ENCODE measurements around the gene FAM200B.

The FAM200B gene

DNA sequence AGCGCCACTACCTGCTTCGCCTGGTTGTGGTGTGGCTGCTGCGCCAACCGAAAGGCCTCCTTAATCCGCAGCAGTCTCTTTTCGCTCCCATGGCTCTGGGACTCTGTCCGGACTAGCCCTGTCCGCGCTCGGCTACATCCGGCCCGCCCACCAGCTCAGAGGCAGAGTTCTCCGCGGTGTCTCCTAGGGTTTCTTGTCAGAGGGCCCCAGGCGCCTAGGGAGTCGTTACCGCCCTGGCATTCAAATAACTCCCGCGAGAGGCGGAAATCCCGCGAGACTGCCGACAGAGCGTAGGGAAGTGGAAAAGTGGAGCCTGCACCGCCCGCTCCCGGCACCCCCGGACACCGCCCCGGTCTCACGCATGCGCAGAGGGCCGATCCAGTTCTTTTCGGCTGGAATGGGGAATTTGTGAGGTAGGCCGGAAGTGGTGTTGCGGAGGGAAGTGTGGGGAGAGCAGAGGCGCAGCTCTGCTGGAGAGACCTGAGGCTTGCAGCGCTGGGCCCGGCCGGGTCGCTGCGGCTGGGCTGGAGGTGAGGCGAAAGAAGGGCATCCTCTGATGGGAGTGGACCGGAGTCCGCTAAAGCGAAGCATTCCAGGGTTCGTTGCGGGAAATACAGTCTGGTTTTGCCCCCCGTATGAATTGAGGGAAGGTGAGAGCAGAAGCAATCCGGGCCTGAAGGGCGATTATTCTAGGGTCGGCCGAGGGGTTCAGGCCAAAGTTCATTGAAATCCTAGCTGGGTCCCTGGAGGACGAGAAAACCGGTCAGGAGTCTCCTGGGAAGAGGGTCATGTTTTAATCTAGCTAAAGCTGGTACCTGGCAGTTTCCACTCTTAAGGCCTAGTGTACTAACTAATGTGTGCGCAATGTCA is at the start of gene FAM200B:
TSS of gene FAM200B (plus strand) at position 456 of the 870 bp plus-strand sequence. CDS start 5,151 bp downstream, outside the sequence.
- peak; percentile 89 for DNase-seq (ENCODE audit: low spot score)

DNA sequence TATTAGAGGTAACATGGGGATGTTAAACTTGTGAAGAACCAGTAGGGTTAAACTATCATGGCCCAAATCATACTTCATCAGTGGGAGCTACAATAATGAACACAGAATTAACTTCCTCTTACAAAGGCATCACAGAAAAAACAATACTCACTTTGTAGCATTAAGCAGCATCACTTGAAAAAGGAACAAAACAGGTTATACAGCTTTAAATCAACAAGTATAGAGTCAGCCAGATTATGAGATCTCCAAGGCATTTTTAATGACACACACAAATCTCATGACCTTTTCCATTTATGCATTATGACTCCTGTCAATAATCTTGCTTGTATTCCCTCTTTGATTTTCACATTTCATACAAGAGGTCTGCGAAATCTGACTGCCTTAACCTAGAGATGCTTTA is 44.8 kb upstream of the FAM200B start:
- DNase-seq (ENCODE audit: low spot score), result no peak

DNA sequence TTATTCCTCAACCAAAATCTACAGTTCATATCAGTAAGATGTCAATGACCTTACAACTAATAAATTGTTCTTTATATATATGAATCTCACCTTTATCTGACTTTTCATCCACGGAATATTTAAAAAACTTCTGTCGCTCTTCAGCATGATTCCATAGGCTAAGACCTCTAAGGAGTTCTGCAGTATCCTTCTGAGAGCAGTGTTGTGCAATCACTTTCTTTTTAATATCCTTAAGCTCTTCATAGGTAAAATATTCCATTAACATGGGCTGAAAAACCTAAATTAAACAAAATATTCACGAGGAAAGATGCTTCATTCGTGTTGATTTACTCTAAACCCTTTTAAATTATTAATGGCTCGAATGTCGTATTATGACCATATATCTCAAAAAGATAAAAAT is 43.2 kb upstream of the FAM200B start:
- DNase-seq (ENCODE audit: low spot score), result no peak

DNA sequence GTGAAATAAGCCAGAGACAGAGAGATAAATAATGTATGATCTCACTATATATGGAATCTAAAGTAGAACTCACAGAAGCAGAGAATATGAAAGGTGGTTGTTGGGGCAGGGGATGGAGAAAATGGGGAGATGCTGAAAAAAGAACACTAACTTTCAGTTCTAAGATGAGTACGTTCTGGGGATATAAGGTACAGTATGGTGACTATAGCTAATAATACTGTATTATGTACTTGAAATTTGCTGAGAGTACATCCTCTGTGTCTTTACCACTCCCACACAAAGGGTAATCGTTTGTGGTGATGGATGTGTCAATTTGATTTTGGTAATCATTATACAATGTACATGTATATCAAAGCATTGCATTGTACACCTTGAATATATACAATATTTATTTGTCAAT is 33.0 kb upstream of the FAM200B start:
- no peak for DNase-seq (ENCODE audit: low spot score)

DNA sequence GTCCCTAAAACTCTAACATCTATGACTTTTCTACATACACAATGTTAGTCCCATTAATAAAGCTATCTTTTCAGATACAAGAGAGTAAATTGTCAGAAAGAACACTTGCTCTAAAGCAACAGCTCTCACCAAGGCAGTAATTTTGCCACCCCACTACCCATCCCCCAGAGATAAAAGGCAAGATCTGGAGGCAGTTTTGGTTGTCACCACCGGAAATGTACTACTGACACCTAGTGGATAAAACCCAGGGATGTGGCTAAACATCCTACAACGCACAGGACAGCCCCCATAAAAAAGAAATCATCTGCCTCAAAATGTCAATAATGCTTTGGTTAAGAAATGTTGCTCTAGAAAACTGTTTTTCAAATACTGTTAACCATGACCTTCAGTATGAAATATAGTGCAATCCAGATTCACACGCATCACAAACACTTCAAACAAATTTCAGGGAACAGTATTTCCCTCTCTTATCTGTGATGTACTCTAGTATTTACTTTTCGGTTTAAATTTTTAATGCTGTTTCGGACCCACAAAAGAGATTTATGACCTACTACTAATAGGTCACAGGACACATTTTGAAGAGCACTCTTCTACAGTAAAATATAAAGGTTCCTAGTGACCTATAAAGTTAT is 31.6 kb upstream of the FAM200B start:
- DNase-seq (ENCODE audit: low spot score), result peak; percentile 66

DNA sequence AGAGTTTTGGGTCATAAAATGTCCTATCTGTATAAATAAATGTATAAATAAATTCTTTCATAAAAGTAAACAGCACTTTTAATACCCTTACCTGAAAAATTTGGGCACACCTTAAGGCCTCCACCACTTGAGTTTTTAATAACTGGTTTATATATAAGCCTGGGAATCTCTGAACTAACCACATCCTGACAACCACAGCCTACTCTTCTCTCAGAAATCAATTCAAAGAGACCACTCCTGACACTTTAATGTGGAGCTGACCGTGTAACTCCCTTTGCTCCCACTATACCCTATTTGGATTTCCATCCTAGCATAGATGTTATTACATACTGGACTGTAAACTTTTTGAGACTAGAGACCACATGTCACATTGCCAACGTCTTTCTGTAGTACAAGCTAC is 30.0 kb upstream of the FAM200B start:
- DNase-seq (ENCODE audit: low spot score), result no peak

DNA sequence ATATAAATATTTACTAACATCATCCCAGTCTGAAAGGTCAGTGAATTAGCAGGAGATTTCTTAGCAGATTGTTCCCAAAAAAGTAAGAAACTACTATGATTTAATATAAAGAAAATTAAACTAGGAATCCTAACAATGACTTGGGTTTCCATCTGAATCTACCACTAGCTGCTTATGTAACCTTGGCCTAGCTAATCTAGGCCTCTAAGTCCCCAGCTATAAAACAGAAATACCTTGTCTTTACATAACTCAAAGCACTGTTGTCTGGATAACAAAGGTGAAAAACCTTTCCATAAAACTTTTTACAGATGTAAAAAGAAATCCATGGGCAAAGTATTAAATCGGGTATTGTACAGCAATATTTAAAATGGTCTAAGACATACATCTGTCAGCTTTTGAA is 29.4 kb upstream of the FAM200B start:
- no peak for DNase-seq (ENCODE audit: low spot score)

DNA sequence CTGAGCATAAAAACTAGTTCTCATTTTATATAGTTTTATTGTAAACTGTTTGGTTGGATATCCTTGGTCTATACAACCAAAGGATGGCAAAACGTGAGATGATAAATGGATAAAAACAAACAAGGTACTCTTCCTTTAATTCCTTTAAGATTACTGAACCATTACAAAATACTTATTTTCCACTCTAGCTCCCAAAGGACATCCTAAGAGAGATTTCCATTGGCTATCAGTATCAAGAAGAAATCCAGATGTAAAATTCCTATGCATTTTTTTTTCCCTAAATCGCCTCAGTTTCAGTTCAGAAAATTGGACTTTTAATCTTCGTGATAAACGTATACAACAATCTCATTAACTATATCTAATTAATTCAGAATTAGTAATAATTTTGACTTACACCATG is 28.8 kb upstream of the FAM200B start:
- DNase-seq (ENCODE audit: low spot score), result no peak

DNA sequence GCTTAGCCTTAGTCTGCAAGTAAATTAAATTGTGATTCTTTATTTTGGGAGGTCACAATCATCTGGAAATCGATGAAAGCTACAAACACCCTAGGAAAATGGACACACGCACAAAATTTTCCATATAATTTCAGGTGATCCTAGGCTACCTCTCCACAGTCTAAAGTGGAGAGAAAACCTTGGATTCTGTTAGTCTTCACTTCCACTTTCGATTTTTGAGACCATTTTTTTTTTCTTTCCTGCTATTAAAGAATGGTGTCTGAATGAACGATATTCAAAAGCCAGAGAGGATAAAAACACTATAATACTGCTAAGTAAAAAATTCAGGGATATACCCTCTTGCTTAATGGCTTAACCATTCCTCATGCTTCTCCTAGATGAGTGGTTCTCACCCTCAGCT is 28.2 kb upstream of the FAM200B start:
- DNase-seq (ENCODE audit: low spot score), result no peak

DNA sequence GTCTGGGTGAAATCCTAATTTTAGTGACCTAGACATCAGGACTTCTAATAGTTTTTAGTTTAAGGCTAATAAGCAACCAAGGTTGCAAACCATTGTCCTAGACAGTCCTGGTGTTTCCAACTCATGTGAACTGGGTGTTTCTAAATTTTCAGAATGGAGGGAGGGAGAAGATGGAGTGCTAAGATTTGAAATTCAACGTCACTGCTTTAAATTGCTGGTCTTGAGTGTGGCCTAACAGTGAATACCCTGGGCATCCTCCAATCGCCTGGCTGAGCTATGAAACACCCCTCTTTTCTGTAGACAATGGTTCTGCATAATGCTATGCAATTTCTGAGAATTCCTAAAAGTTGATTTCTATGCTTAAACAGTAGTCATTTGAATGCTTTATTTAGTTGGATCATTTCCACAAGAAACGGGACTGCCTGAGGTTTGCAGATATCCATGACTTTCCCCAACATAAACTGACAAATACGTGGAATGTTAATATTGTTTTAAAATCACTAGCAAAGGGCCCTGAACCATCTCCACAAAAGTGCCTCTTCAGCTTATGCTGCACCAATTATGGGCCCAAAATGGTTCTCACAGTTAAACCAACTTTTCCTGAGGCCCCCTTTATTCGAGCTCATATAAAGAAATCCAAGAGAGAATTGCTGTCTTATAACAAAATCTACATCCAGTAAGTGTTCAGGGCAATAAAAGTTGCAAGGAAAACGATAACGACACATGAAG is 27.6 kb upstream of the FAM200B start:
- no peak for DNase-seq (ENCODE audit: low spot score)

DNA sequence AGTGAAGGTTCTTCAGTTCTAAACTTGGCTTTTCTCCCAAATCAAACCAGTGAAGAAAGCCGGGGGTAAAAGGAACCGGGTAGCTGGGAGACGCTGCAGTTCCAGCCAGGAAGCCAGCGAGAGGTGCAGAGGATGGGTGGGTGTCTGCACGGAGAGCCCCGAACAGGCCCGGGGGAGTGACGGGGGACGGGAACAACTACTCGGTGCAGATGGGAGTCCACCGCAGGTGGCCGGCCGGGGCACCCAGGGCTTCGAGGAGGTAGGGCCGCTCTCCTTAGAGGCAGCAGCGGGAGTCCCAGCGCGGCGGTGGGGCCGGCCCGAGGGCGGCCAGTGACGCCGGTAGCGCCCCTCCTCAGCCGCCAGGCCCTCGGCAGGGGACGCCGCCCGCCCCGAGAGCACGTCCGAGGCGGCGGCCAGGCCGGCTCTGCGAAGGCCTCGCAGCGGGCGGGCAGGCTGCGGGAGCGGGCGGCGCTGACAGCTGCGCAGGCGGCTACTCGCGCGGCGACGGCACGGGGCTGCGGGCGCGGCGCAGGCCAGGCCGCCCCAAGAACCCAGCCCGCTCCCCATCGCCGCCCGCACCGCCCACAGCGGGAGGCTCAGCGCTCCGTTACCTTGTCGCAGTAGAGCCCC is 26.9 kb upstream of the FAM200B start:
- DNase-seq (ENCODE audit: low spot score), result peak; percentile 42

DNA sequence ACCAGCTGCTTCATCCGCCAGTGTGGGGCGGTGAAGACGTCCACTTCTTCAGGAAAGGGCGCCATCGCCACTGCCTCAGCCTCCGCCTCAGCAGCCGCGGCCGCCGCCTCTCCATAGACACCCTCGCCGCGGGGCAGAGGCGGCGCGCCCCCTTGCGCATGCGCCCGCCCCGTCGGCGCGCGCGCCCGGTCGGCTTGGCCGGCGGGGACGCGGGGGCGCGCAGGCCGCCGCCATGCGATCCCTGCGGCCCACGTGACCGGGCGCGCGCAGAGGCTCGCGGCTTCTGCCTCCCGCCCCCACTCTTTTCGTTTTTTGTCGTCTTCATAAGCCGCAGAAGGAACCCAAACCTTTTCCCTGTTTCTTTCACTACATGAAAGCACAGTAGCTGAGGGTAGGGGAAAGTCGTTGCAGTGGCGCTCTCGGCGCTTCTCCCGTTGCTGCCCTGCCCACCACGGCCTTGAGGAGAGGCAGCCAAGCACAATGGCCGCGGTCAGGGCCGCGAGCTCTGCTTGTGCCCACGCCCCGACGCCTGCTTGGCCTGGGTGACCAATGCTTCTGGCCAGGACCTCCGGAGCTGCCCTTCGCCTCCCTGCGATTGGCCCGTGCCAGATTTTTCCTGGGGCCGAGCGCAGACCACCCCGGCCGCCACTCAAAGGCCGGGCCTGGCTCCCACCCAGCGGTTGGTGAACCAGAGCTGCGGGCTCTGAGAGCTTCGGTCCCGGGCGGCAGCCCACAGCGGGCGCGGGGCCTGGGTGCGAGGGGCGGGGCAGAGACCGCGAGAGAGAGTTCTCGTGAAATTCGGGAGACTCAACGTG is 26.2 kb upstream of the FAM200B start, which contains the start of gene FBXL5:
TSS of gene FBXL5 (minus strand) at position 135 of the 815 bp plus-strand sequence. CDS start at position 65, 70 bp downstream.
- peak; percentile 95 for DNase-seq (ENCODE audit: low spot score)

DNA sequence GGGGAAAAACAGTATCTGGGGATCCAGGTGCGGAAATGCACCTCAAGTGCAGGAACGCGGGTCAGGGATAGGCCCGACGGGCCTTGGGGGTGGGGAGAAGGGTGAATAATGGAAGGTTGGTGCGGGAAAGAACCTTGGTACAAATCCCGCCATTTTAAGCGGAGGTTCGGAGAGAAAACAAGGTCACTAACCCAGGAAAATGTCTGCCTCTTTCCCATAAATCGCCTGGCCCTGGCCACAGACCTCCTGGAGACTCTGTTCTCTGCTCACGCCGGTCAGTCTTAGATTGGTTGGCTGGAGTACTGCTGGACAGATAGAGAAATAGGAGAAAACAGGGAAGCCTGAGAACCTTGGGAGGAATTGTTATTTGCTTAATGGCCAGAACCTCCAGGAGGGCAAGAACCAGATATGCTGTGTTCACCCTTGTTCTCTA is 25.6 kb upstream of the FAM200B start:
- no peak for DNase-seq (ENCODE audit: low spot score)

DNA sequence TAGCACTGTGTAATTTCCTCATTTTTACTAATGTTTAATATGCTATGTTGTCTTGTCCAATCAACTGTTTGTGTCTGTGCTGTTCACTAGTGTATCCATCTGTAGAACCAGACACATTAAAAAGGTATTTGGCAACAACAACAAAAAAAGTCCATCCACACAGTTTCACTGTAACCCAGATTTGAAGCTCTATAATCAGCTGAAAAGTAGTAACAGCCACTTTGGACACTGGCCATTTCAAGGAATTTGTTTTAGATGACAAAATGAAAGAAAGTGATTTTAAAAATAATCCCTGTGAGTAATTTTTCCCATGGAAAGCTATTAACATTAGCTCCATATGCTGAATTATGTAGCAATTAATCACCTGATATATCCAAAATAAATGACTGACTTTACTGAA is 24.3 kb upstream of the FAM200B start:
- DNase-seq (ENCODE audit: low spot score), result no peak

DNA sequence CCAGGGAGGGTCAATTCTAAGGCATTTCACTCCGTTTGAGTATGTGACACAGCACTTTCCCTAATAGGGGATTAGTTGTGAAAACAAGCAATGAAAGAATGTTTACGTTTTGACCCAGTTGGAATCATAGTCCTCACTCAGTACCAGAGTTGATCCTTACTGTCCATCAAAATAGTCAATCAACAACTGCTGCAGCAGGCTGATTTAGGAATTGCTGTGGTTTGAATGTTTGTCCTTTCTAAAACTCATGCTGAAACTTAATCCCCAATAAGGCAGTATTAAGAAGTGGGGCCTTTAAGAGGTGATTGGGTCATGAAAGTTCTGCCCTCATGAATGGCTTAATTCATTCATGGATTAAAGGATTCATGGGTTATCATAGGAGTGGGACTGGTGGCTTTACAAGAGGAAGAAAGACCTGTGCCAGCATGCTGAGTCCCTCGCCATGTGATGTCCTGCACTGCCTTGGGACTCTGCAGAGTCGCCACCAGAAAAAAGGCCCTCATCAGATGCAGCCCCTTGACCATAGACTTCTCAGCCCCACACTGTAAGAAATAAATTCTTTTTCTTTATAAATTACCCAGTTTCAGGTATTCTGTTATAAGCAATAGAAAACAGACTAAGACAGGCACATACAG is 23.4 kb upstream of the FAM200B start:
- DNase-seq (ENCODE audit: low spot score), result no peak

DNA sequence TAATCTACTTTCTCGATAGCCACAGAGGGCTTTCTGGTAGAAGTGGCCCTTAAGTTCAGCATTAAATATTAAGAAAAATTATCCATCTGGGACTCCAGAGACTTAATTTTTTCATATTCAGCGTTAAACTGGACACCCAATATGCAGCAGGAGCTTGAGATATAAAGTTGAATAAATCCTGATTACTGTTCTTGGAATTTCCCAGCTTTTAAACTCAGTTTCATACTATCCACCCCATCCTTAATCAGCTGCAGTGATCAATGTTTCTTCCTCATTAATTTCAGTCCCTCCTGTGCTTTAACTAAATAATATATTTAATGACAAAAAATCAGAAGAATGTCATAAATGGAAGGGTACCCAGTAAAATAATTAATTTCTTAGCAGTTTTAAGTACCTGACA is 22.8 kb upstream of the FAM200B start:
- DNase-seq (ENCODE audit: low spot score), result no peak

DNA sequence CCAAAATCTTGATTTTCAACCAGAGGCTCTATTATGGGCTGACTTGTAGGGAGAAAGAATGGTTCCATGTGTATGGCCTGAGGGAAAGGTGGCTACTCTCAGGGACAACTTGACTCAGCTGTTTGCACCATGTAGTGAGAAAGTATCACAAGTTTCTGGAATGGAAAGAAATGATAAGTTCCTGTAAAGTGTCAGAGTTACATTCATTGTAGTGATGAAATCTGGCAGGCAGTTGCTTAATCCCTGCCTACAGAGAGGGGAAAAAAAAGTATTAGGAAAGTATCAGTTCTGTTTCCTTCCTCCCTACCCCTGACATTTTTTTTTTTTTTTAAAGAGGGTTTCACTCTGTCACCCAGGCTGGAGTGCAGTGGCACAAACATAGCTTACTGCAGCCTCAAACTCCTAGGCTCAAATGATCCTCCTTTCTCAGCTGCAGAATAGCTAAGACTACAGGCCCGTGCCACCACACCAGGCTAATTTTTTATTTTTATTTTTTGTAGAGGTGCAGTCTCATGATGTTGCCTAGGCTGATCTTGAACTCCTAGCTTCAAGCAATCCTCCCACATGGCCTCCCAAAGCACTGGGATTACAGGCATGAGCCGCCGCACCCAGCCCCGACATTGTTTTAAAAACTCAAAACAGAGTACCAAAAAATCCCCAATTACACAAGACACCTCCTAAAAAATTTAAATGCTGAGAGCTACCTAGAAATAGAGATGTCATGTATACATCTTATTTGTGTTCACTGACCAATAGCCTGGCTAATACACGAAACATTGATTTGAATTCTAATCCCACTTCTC is 21.7 kb upstream of the FAM200B start:
- no peak for DNase-seq (ENCODE audit: low spot score)

DNA sequence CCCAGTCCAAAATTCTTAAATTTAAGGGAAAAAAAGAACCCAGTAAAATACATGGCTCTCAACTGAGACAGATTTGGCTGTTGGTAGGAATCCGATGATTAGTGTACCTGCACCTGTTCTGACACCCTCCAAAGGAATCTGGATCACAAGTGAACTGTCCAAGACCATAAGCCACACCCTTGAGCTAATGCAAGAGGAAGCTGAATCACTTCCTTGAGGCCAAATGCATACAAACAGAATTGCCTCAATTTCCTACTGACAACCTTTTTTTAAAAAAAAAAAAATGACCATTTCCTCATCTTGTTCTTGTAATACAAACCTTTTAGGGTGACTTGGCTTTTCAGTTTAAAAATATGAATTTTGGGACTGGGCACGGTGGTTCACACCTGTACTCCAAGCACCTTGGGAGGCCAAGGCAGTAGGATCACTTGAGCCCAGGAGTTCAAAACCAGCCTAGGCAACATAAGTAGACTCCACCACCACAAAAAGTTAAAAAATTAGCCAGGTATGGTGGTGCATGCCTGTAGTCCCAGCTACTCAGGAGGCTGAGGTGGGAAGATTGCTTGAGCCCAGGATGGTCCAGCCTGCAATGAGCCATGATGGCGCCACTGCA is 15.8 kb upstream of the FAM200B start:
- DNase-seq (ENCODE audit: low spot score), result no peak

DNA sequence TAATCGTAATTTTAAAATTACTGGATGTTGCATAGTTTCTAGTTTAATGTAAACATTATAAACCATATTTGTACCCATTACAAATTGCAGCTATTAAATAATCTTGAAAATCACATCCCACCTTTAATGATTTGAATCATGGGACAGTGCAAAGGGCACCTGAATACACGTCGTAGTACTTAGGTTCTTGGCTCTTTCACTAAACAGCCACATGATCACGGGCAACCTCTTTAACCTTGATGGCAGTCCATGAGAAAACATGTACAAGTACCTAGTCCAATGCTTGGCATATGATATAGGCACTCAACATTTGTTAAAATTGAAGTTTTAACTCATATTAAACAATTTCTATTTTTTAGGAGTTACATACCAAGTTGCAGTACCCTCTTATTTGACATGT is 14.6 kb upstream of the FAM200B start:
- no peak for DNase-seq (ENCODE audit: low spot score)
